Heart left ventricle (tissue), 16 donors: ENCODE data around the gene E4F1. TPM values are rescaled to one million over a fixed set of nuclear protein-coding genes. Genes with fewer than 3 reads are reported as not detected.
A peak's percentile ranks its signal among the peaks of the same experiment; 100 is the strongest.
"Not testable (repeated sequence)": the region's sequence is repeated elsewhere in the genome, so short reads cannot be mapped to it uniquely, and the experiment has no call there.

Experiments used
- ATAC-seq, 4 donors: fragments of 200-7000 bp; cut with Tn5 transposase; one replicate each; pipeline ENCODE4 v1.9.1; 2020 to 2022; ENCODE audit warnings: moderate library complexity in 4 of 4, mild to moderate bottlenecking in 3 of 4, moderate number of reproducible peaks in 1 of 4
- DNase-seq, 5 donors: peaks; one replicate each; pipeline ENCODE4 v3.0.0-alpha.2; 2020
- H3K27ac ChIP-seq, 12 donors: fragments of 200-600 bp; sonication (generic) in 4 of 12; one replicate each; pipeline versions ENCODE4 v1.5.0 to v1.8.0; 2016 to 2022; ENCODE audit warnings: mild to moderate bottlenecking in 2 of 12
- H3K27me3 ChIP-seq, 9 donors: fragments of 200-600 bp; sonication (generic) in 2 of 9; one replicate each; pipeline versions ENCODE4 v1.5.1 to v1.8.0; 2016 to 2022; ENCODE audit warnings: mild to moderate bottlenecking in 3 of 9
- H3K36me3 ChIP-seq, 9 donors: fragments of 200-600 bp; sonication (generic) in 2 of 9; one replicate each; pipeline versions ENCODE4 v1.5.0 to v1.8.0; 2018 to 2022; ENCODE audit warnings: mild to moderate bottlenecking in 2 of 9
- H3K4me1 ChIP-seq, 12 donors: fragments of 200-600 bp; sonication (generic) in 4 of 12; one replicate each; pipeline versions ENCODE4 v1.5.0 to v1.8.0; 2016 to 2022; ENCODE audit warnings: mild to moderate bottlenecking in 3 of 12
- H3K4me3 ChIP-seq, 12 donors: fragments of 200-600 bp; sonication (generic) in 4 of 12; one replicate each; pipeline versions ENCODE4 v1.5.0 to v1.8.0; 2017 to 2022; ENCODE audit warnings: mild to moderate bottlenecking in 9 of 12, moderate library complexity in 4 of 12
- H3K9me3 ChIP-seq, 12 donors: fragments of 200-600 bp; sonication (generic) in 4 of 12; one replicate each; pipeline versions ENCODE4 v1.5.0 to v1.8.0; 2016 to 2022; ENCODE audit warnings: mild to moderate bottlenecking in 1 of 12
- CTCF ChIP-seq, 12 donors: fragments of 200-600 bp; sonication (generic) in 4 of 12; IDR thresholded peaks; one replicate each; pipeline versions ENCODE4 v1.5.0 to v1.8.0; 2018 to 2022; ENCODE audit warnings: antibody characterized with exemption in 12 of 12, mild to moderate bottlenecking in 5 of 12
- POLR2A ChIP-seq, 2 donors: fragments of 450-650 bp; IDR thresholded peaks; one replicate each; pipeline ENCODE4 v1.6.1; 2017; ENCODE audit warnings: antibody characterized with exemption in 2 of 2, mild to moderate bottlenecking in 2 of 2, moderate library complexity in 2 of 2
- whole genome bisulfite sequencing, 4 donors: extraction: QIAGEN DNeasy Blood & Tissue Kit in 2 of 4; methylation state at CpG; one replicate each; pipeline versions ENCODE4 v1.1.5 to v1.1.7; 2013 to 2018; 5-methylcytosine and 5-hydroxymethylcytosine counted together
- intact Hi-C, 10 donors: fragments of 100-400 bp; cut with DNase I; formaldehyde crosslinking; loops; one replicate each; pipeline versions ENCODE4 v1.11.1 to v1.14.2; 2022
- polyA plus RNA-seq, 2 donors: library from polyadenylated mRNA; stranded (reverse); fragments of 200-250 nt; gene quantifications; one replicate each; pipeline ENCODE4 v1.2.3, GENCODE V29; 2013
- total RNA-seq, 9 donors: library from RNA; depleted of rRNA in 2 of 9; stranded (reverse); fragments of >200 nt in 2 of 9; fragmentation: NEBNext Ultra II Directional in 3 of 9; extraction: Animal tissue kit (Norgen Biotek cat#: 25700) in 3 of 9; gene quantifications; one replicate each; pipeline versions ENCODE4 v1.1.0 to v1.2.4, GENCODE V29; 2016 to 2023
- donor health status: ischemic (EF 13 %, LVEDD 7.1; RV severe dilation, severe dysfunction).
- donor health status: healthy with polysubstance abuse.
- donor health status: DM: no; HTN: yes; CAD: no.
- donor health status: DM: no; HTN: no; CAD: no.
- donor health status: ischemic (EF 25% LVEDD 6.9; RV normal size, moderate dysfunction).
- donor health status: ischemic (EF 25% LVEDD 5.7; RV mildly dilated, moderate dysfunction).
- donor health status: healthy.
- donor health status: DM: yes; HTN: yes; CAD: no.
- donor health status: ischemic (EF 35%, LVEDD 5.7; RV mildly dilated, moderate dysfunction).
- donor health status: nonischemic (EF 11% LVEDD 7.7; RV severe dilation, severe dysfunction).
- donor health status: DM: yes; HTN: yes; CAD: no.
- donor health status: PGD.
- donor health status: ischemic (EF 29% LVEDD 5.4; RV normal size, mild dysfunction).
- donor health status: nonischemic (EF 23%, LVEDD 6.1; RV moderate dilation, normal function).

Gene E4F1
- total and polyA plus RNA-seq, 11 donors: 8.4 to 27.3 (median 12.7) TPM

DNA sequence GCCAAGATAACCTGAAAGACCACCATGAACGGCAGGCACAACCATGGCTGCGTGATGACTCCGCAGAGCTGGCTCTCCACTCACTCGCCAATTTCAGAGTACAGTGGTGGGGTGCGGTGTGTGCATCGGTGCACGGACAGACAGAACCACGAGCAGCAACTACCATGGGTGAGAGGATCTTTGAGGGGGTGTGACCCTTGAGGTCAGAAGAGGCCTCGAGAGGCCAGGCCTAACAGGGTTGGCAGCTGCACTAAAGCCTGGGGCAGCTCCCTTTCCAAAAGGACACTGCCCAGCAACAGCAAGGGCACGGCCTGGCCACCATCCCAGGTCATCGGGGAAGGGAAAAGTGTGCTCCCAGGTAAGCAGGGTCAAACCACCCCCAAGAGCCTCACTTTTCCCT lies 29.9 kb downstream of the E4F1 start:
- peaks cover 8 to 66% (median 58%) of the 10 kb centered on the region in 9 donors for H3K36me3 ChIP-seq
- no peaks in the 10 kb centered on the region for H3K27me3 ChIP-seq
- ATAC-seq (no peak), DNase-seq (peak in 1 of 5 donors; percentile 15)
- 84 to 91% (median 88%) methylated on average over 11 of the region's 11 CpGs for WGBS, 4 donors
- intact Hi-C loops: loop anchor here in 3 of 10 donors (5.0 to 10.0 kb wide), 3 partner anchors 46 to 98 kb away; partner anchors contain the start of genes TRAF7 (in 2 of the 3) and MLST8 (in 1 of the 3)
- peaks cover 2 to 24% (median 16%) of the 10 kb centered on the region in 12 donors for H3K4me1 ChIP-seq
- no peak for TF ChIP-seq CTCF (IDR thresholded peaks at IDR 0.05)
- TF ChIP-seq POLR2A (IDR thresholded peaks at IDR 0.05): no peak
- H3K9me3 ChIP-seq: no peaks in the 10 kb centered on the region
- H3K4me3 ChIP-seq: no peak overlapping the region
- no peak overlapping the region for H3K27ac ChIP-seq

DNA sequence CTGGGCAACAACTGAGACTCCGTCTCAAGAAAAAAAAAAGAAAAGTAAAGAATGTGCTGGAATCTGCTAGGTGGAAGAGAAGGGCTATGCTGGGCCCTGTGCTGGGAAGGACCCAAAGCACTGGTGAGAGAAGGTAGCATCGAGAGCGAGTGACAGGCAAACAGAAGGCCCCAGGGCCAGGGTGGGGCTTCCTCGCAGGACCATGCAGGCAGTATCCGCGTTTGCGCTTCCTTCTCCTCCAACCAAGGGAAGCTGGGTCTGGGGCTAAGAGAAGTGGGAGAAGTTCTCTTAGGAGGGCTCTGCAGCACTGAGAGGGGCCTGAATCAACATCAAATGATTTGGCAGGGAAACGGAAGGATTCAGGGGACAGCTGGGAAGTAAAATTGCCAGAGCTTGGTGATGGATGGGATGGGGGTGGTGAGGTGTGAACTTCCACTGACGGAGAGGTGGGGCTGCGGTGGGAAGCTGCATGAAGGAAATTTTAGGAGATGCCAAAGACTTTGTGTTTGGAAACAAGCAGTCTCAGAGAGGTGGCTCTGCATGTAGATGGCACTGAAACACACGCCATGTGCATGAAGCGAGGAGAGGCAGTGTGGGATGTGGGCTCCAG lies 33.2 kb downstream of the E4F1 start:
- intact Hi-C loops: loop anchor here in 1 of 10 donors (10.0 kb wide), 1 partner anchor 102 kb away; the partner anchor contains the start of gene TRAF7
- DNase-seq (peak in 1 of 5 donors; percentile 10), ATAC-seq (no peak)
- peaks cover 0 to 8% (median 7%) of the 10 kb centered on the region in 12 donors for H3K4me1 ChIP-seq
- no peak overlapping the region for H3K27ac ChIP-seq
- WGBS, 4 donors: 88 to 90% (median 89%) methylated on average over 12 of the region's 12 CpGs
- no peak for TF ChIP-seq POLR2A (IDR thresholded peaks at IDR 0.05)
- TF ChIP-seq CTCF (IDR thresholded peaks at IDR 0.05): no peak
- H3K27me3 ChIP-seq: no peaks in the 10 kb centered on the region
- H3K36me3 ChIP-seq: peaks cover 8 to 97% (median 90%) of the 10 kb centered on the region in 9 donors
- H3K4me3 ChIP-seq: no peak overlapping the region
- no peaks in the 10 kb centered on the region for H3K9me3 ChIP-seq

DNA sequence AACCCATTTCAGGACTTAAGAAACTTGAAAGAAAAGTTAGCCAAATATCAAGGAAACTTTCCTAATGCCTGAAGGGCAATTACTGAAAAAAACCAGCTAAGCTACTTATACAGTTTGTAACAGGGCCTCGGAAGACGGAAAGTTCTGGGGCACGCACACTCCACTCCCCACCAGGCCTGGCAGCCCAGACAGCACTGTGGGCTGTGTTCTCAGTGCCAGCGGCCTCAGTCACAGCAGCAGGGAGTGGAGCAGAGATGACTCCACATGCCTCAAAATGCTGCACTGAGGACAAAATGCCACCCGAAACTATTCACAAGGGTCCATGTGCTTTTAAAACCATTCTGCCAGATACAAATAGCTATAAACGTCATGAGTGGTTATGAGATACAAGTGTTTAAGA lies 34.3 kb downstream of the E4F1 start:
- Histone ChIP-seq H3K27me3 (no peaks in the 10 kb centered on the region), H3K4me3 (no peak overlapping the region), H3K36me3 (peaks cover 8 to 100% (median 100%) of the 10 kb centered on the region in 9 donors), H3K4me1 (no peaks in the 10 kb centered on the region), H3K27ac (no peak overlapping the region), H3K9me3 (no peaks in the 10 kb centered on the region)
- intact Hi-C loops: loop anchor here in 1 of 10 donors (10.0 kb wide), 1 partner anchor 103 kb away; the partner anchor contains the start of gene TRAF7
- DNase-seq (no peak), ATAC-seq (no peak)
- TF ChIP-seq CTCF (IDR thresholded peaks at IDR 0.05): no peak
- no peak for TF ChIP-seq POLR2A (IDR thresholded peaks at IDR 0.05)
- WGBS, 4 donors: 90 to 93% (median 92%) methylated on average over 6 of the region's 6 CpGs

DNA sequence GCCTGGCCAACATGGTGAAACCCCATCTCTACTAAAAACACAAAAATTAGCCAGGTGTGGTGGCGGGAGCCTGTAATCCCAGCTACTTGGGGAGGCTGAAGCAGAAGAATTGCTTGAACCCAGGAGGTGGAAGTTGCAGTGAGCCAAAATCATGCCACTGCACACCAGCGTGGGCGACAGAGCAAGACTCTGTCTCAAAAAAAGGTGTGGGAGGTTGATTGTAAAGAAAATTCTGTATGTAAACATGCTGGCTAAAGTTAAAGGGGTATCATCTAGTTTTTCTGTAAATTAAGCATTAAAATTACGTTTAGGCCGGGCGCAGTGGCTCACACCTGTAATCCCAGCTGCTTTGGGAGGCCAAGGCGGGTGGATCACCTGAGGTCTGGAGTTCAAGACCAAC lies 35.1 kb downstream of the E4F1 start:
- H3K4me3 ChIP-seq, H3K27ac ChIP-seq, ATAC-seq, H3K4me1 ChIP-seq, H3K9me3 ChIP-seq, H3K27me3 ChIP-seq: not testable (repeated sequence)
- H3K36me3 ChIP-seq: peaks cover 8 to 100% (median 100%) of the 10 kb centered on the region in 9 donors
- DNase-seq: peak in 1 of 5 donors; percentile 0
- intact Hi-C loops: loop anchor here in 1 of 10 donors (10.0 kb wide), 1 partner anchor 104 kb away; the partner anchor contains the start of gene TRAF7
- WGBS, 4 donors: 94 to 98% (median 96%) methylated on average over 7 of the region's 7 CpGs
